CD4-positive, alpha-beta T cell (primary cell): ENCODE measurements around the gene IQSEC1. TPM values are rescaled to one million over a fixed set of nuclear protein-coding genes. Genes with fewer than 3 reads are reported as not detected.

Experiments used
- ATAC-seq: fragments of 200-7000 bp; cut with Tn5 transposase; one replicate; pipeline ENCODE4 v1.10.0; 2022; ENCODE audit warnings: mild to moderate bottlenecking; ENCODE audit not compliant: poor library complexity
- CTCF ChIA-PET: fragments of 350-600 bp; sonication (Branson Sonifier 250); formaldehyde crosslinking; loops from one replicate; lab custom pipeline; 2021; ENCODE audit warnings: antibody characterized with exemption, inconsistent platforms; lab: Charles Lee
- POLR2A ChIA-PET: fragments of 350-600 bp; sonication (Branson Sonifier 250); formaldehyde crosslinking; loops from one replicate; lab custom pipeline; 2021; ENCODE audit warnings: antibody characterized with exemption, inconsistent platforms; lab: Charles Lee
- DNase-seq, 14 experiments: peaks; one replicate each; pipeline ENCODE4 v3.0.0-alpha.2; 2013 to 2020; ENCODE audit warnings: mixed read lengths in 2 of 14
- H3K27ac ChIP-seq, 2 donors: one replicate each; pipeline versions ENCODE4 v1.5.1 to v1.7.0; 2013; ENCODE audit warnings: low read length in 2 of 2, low read depth in 1 of 2, mild to moderate bottlenecking in 1 of 2
- H3K27me3 ChIP-seq, 2 experiments: 1 replicate in 1 of 2; 2 replicates in 1 of 2; pipeline versions ENCODE4 v1.6.1 to v1.7.0; 2013; ENCODE audit warnings: low read length in 2 of 2, control low read depth in 1 of 2, mild to moderate bottlenecking in 1 of 2, moderate library complexity in 1 of 2; ENCODE audit not compliant: insufficient read depth in 2 of 2, control insufficient read depth in 1 of 2
- H3K36me3 ChIP-seq: one replicate; pipeline ENCODE4 v1.6.1; 2013; ENCODE audit warnings: low read length, control low read depth; ENCODE audit not compliant: insufficient read depth
- H3K4me1 ChIP-seq: one replicate; pipeline ENCODE4 v1.6.1; 2013; ENCODE audit warnings: low read length, control low read depth; ENCODE audit not compliant: insufficient read depth
- H3K4me3 ChIP-seq: one replicate; pipeline ENCODE4 v1.5.1; 2013; ENCODE audit warnings: mild to moderate bottlenecking, low read length, moderate library complexity
- H3K9me3 ChIP-seq, 2 experiments: 1 replicate in 1 of 2; 2 replicates in 1 of 2; pipeline versions ENCODE4 v1.6.1 to v1.7.0; 2013; ENCODE audit warnings: low read length in 2 of 2, mild to moderate bottlenecking in 2 of 2, control low read depth in 1 of 2, moderate library complexity in 1 of 2; ENCODE audit not compliant: control insufficient read depth in 1 of 2, insufficient read depth in 1 of 2
- H3K27ac Mint-ChIP-seq: one replicate; pipeline ENCODE4 v1.8.0; 2020; ENCODE audit warnings: mixed read lengths
- H3K27me3 Mint-ChIP-seq: one replicate; pipeline ENCODE4 v1.8.0; 2021; ENCODE audit warnings: mixed read lengths
- H3K36me3 Mint-ChIP-seq: one replicate; pipeline ENCODE4 v1.8.0; 2021; ENCODE audit warnings: low read depth, mixed read lengths
- H3K4me1 Mint-ChIP-seq: one replicate; pipeline ENCODE4 v1.8.0; 2021; ENCODE audit warnings: low read depth, mixed read lengths
- H3K4me3 Mint-ChIP-seq: one replicate; pipeline ENCODE4 v1.8.0; 2020; ENCODE audit warnings: mild to moderate bottlenecking, mixed read lengths
- H3K9me3 Mint-ChIP-seq: one replicate; pipeline ENCODE4 v1.8.0; 2020; ENCODE audit warnings: mixed read lengths
- intact Hi-C, 2 experiments: fragments of 100-400 bp; cut with DNase I in 1 of 2; cut with micrococcal nuclease in 1 of 2; formaldehyde crosslinking; loops; one replicate each; pipeline versions ENCODE4 v1.15.1 to v1.9.0; 2023 to 2025; cut with DNase I, micrococcal nuclease
- total RNA-seq, 174 experiments: library from RNA in 2 of 174; stranded (reverse) in 2 of 174; gene quantifications; one replicate each; pipeline ENCODE4 v1.2.3 and lab custom pipeline; 2021 to 2026
- TF ChIP-seq, protein P1 (sequence below): fragments of 200-600 bp; IDR thresholded peaks from one replicate; pipeline ENCODE4 v1.8.0; 2022; ENCODE audit warnings: antibody characterized with exemption, mild to moderate bottlenecking

IQSEC1 gene
- total RNA-seq, 2 experiments from 2014 or later: 102 to 108 TPM

DNA sequence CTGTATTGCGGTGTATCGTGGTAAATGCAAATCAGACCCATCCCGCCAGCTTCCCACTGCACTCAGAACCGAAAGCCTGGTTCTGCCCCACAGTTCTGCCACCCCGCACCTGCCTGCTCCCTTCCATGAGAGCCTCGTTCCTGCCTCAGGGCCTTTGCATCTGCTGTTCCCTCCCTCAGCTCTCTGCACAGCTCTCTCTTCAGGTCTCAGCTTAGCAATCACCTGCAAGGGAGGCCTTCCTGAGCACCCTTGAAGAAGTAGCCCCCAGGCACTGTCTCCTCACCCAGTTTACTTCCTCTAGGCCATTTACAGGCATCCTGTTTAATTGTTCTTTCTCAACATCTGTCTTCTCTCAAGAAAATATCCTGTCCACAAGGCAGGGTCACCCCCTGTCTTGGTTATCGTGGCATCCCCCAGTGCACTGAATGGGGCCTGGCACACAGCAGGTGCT, 13.3 kb upstream of the IQSEC1 start:
- Mint-ChIP-seq H3K36me3 (no peaks in the 10 kb centered on the region), H3K27ac (no peak overlapping the region), H3K4me3 (no peak overlapping the region), H3K27me3 (no peaks in the 10 kb centered on the region), H3K4me1 (no peaks in the 10 kb centered on the region), H3K9me3 (no peaks in the 10 kb centered on the region)
- Histone ChIP-seq H3K4me1 (no peaks in the 10 kb centered on the region), H3K4me3 (no peak overlapping the region), H3K27ac (no peak overlapping the region), H3K36me3 (no peaks in the 10 kb centered on the region), H3K9me3 (no peaks in the 10 kb centered on the region), H3K27me3 (no peaks in the 10 kb centered on the region)
- ChIA-PET POLR2A (no interaction called here), CTCF (no interaction called here)
- TF ChIP-seq, protein P1, sequence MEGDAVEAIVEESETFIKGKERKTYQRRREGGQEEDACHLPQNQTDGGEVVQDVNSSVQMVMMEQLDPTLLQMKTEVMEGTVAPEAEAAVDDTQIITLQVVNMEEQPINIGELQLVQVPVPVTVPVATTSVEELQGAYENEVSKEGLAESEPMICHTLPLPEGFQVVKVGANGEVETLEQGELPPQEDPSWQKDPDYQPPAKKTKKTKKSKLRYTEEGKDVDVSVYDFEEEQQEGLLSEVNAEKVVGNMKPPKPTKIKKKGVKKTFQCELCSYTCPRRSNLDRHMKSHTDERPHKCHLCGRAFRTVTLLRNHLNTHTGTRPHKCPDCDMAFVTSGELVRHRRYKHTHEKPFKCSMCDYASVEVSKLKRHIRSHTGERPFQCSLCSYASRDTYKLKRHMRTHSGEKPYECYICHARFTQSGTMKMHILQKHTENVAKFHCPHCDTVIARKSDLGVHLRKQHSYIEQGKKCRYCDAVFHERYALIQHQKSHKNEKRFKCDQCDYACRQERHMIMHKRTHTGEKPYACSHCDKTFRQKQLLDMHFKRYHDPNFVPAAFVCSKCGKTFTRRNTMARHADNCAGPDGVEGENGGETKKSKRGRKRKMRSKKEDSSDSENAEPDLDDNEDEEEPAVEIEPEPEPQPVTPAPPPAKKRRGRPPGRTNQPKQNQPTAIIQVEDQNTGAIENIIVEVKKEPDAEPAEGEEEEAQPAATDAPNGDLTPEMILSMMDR: no peak
- intact Hi-C loops: no loop called here
- no peak for DNase-seq
- ATAC-seq: no peak

GRCh38 chr3:13085846-13086179, 12.6 kb upstream of the IQSEC1 start:
- H3K9me3 ChIP-seq: no peaks in the 10 kb centered on the region
- no peak overlapping the region for H3K27ac Mint-ChIP-seq
- no peaks in the 10 kb centered on the region for H3K36me3 ChIP-seq
- intact Hi-C loops: no loop called here
- ChIA-PET CTCF (no interaction called here), POLR2A (no interaction called here)
- no peak overlapping the region for H3K4me3 Mint-ChIP-seq
- ATAC-seq (no peak), DNase-seq (no peak)
- no peak overlapping the region for H3K27ac ChIP-seq
- no peaks in the 10 kb centered on the region for H3K9me3 Mint-ChIP-seq
- H3K36me3 Mint-ChIP-seq: no peaks in the 10 kb centered on the region
- TF ChIP-seq, protein P1: no peak
- no peak overlapping the region for H3K4me3 ChIP-seq
- H3K4me1 ChIP-seq: no peaks in the 10 kb centered on the region
- no peaks in the 10 kb centered on the region for H3K27me3 Mint-ChIP-seq
- H3K27me3 ChIP-seq: no peaks in the 10 kb centered on the region
- H3K4me1 Mint-ChIP-seq: no peaks in the 10 kb centered on the region

DNA sequence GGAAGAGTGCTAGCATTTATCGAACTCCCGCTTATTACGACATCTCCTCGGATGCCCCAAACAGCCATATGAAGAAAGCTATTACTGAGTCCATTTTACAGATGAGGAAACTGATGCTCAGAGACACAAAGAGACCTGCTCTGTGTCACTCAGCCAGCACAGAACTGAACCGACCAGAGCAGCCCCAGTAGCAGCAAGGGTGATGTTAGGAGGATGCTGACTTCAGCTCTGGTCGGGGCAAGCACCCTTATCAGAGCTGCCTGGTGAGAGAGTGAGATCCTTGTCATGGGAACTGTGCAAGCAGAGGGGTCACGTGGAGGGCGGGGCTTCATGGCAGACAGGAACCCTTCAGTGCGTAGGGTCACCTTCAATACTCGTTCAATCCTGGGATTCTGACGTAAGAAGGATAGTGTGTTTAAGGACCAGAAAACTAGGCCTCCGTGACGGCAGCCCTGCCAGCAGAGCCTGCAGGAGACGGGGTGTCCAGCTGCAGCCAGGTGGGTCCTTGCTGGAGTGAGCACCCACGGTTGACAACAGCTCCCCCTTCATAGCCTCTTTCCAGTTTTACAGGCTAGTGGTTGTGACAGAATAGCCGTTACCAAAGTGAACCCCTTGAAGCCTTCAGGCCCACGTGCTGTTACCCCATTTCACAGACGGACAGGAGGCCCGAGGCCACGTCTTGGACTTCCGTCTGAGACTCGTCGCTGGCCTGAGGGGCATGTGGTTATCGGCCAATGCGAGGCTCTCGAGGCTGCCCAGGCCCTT, 12.0 kb upstream of the IQSEC1 start:
- CTCF ChIA-PET: no interaction called here
- POLR2A ChIA-PET: no interaction called here
- intact Hi-C loops: no loop called here
- Histone ChIP-seq H3K27ac (no peak overlapping the region), H3K9me3 (no peaks in the 10 kb centered on the region), H3K27me3 (no peaks in the 10 kb centered on the region), H3K4me3 (no peak overlapping the region), H3K36me3 (no peaks in the 10 kb centered on the region), H3K4me1 (no peaks in the 10 kb centered on the region)
- DNase-seq: no peak
- no peak overlapping the region for H3K27ac Mint-ChIP-seq
- TF ChIP-seq, protein P1: no peak
- H3K27me3 Mint-ChIP-seq: no peaks in the 10 kb centered on the region
- H3K36me3 Mint-ChIP-seq: no peaks in the 10 kb centered on the region
- no peaks in the 10 kb centered on the region for H3K9me3 Mint-ChIP-seq
- ATAC-seq: no peak
- no peak overlapping the region for H3K4me3 Mint-ChIP-seq
- no peaks in the 10 kb centered on the region for H3K4me1 Mint-ChIP-seq
